ENCODE data around the gene CACNA2D1.
"Not testable (repeated sequence)": the region's sequence is repeated elsewhere in the genome, so short reads cannot be mapped to it uniquely, and the experiment has no call there.

DNA sequence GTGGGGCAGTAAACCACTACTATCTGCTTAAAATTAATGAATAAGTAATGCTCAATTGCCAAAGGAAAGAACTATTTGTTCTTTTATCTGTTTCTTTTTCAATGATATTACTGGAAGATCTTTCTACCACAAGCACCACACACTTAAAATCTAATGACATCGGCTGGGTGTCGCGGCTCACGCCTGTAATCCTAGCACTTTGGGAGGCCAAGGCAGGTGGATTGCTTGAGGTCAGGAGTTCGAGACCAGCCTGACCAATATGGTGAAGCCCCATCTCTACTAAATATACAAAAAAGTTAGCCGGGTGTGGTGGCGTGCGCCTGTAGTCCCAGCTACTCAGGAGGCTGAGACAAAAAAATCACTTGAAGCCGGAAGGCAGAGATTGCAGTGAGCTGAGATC lies 10.8 kb downstream of the CACNA2D1 start:
- not testable (repeated sequence) for TF ChIP-seq POLR2AphosphoS5, POLR2A, EP300 (IDR thresholded peaks at IDR 0.05)
- TF ChIP-seq, protein P1, sequence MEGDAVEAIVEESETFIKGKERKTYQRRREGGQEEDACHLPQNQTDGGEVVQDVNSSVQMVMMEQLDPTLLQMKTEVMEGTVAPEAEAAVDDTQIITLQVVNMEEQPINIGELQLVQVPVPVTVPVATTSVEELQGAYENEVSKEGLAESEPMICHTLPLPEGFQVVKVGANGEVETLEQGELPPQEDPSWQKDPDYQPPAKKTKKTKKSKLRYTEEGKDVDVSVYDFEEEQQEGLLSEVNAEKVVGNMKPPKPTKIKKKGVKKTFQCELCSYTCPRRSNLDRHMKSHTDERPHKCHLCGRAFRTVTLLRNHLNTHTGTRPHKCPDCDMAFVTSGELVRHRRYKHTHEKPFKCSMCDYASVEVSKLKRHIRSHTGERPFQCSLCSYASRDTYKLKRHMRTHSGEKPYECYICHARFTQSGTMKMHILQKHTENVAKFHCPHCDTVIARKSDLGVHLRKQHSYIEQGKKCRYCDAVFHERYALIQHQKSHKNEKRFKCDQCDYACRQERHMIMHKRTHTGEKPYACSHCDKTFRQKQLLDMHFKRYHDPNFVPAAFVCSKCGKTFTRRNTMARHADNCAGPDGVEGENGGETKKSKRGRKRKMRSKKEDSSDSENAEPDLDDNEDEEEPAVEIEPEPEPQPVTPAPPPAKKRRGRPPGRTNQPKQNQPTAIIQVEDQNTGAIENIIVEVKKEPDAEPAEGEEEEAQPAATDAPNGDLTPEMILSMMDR (IDR thresholded peaks at IDR 0.05), result not testable (repeated sequence)
